ENCODE results near the gene AFMID.
"Not testable (repeated sequence)": the region's sequence is repeated elsewhere in the genome, so short reads cannot be mapped to it uniquely, and the experiment has no call there.

Gene AFMID

DNA sequence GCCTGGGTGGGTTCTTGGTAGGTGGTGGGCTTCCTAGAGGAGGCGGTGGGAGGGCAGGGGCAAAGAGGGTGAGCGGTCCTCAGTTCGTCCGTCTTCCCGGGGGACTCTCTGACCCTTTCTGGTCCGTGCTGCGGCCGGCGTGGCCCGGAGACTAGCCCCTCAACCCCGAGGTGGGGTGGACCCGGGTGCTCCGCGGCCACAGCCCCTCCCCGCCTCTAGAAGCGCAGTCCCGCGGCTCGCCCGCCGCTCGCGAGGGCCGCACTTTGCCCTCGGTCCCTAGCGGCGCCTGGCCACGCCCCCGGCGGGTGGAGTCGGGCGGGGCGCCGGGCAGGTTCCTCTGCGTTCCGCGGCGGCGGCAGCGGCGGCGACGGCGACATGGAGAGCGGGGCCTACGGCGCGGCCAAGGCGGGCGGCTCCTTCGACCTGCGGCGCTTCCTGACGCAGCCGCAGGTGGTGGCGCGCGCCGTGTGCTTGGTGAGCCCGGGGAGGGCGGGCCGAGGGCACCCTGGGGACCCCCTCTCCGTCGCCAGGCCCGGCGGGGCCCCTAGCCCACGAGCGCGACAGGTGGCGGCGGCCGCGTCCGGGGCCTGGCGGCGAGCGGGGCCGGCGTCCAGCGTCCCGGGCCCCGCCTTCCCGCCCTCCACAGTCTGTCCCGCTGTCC is 18.8 kb upstream of the AFMID start, which contains the start of gene SYNGR2:
Gene SYNGR2, plus strand, starts transcription at position 340 of the 661 bp plus-strand sequence. Its CDS starts 36 bp downstream, at position 376.
- DNase-seq (ENCODE audit: insufficient read length, low spot score) (peak; percentile 81), FAIRE-seq (no peak)
- TF ChIP-seq POLR2A (IDR thresholded peaks at IDR 0.05; ENCODE audit: low read depth, low read length), result peak; percentile 58

DNA sequence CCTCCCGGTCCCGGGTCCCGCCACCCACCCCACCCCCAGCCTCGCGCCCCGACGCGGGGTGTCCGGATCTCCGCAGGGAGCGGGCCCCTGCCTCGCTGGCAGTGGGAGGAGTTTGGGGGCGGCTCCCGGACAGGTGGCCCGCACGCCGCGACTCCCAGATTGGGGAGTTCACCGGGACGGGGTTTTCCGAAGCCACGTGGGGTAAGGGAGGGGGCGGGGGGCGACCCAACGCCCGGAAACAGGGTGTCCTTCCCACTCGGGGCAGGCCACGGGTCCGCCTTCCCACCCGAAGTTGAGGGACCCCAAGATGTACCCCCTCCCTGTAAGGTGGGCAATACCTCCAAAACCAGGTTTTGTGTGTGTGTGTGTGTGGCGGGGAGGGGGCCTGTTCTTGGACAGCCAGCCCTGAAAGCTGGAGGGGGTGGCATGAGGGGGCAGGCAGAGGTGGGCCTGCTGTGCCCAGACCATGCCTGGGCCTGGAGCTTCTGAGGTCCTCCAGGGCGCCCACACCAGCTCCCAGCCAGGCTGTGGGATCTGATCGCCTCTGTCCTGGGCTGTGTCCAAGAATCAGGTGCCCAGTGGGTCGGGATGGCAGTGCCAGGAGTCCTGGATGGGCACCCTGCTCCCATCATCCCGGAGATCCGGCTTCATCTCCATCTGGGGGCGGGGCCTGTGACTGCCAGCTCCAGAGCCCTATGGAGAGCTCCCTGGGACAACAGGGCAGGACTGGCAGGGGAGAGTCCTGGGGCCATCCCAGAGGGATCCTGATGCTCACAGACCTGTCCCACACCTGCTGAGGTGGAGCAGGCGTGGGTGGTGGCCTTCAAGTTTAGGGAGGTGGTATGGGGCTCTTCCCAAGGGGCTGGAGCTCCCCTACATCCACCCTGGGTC is 18.0 kb upstream of the AFMID start:
- DNase-seq (ENCODE audit: insufficient read length, low spot score) (peak; percentile 91), FAIRE-seq (no peak)
- TF ChIP-seq POLR2A (IDR thresholded peaks at IDR 0.05; ENCODE audit: low read depth, low read length), result no peak

DNA sequence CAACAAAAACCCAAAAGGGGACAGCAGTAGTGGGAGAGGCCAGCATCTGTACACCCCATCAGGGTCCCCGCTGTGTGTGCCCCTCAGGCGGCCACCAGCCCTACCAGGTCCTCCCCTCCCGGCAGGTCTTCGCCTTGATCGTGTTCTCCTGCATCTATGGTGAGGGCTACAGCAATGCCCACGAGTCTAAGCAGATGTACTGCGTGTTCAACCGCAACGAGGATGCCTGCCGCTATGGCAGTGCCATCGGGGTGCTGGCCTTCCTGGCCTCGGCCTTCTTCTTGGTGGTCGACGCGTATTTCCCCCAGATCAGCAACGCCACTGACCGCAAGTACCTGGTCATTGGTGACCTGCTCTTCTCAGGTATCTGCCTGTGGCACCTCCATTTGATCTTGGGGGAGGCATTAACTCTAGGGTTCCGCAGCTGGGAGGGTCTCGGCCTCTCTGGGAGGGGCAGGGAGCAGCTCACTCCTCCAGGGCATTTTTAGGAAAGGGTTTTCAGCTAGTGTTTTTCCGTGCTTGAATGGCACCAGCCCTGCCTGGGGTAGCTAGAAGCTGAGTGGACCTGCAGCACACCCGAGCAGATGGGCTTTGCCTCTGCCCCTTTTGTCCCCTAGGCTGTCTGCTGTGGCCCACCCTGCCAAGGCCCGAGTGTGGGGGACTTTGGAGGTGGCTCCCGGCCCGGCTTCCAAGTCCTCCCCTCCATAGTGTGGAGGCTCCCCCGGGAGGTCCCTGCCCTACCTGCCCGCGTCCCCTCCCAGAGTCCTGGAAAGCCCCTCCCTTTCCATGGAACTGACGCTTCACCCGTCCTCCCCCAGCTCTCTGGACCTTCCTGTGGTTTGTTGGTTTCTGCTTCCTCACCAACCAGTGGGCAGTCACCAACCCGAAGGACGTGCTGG is 16.2 kb upstream of the AFMID start:
- TF ChIP-seq POLR2A (IDR thresholded peaks at IDR 0.05; ENCODE audit: low read depth, low read length), result no peak
- no peak for DNase-seq (ENCODE audit: insufficient read length, low spot score)
- FAIRE-seq, result no peak

DNA sequence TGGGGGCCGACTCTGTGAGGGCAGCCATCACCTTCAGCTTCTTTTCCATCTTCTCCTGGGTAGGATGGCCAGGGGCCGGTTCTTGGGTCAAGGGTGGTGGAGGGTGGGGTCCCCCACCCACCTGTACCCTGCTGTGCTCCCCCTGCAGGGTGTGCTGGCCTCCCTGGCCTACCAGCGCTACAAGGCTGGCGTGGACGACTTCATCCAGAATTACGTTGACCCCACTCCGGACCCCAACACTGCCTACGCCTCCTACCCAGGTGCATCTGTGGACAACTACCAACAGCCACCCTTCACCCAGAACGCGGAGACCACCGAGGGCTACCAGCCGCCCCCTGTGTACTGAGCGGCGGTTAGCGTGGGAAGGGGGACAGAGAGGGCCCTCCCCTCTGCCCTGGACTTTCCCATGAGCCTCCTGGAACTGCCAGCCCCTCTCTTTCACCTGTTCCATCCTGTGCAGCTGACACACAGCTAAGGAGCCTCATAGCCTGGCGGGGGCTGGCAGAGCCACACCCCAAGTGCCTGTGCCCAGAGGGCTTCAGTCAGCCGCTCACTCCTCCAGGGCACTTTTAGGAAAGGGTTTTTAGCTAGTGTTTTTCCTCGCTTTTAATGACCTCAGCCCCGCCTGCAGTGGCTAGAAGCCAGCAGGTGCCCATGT is 15.4 kb upstream of the AFMID start:
- DNase-seq (ENCODE audit: insufficient read length, low spot score); FAIRE-seq: not testable (repeated sequence)

DNA sequence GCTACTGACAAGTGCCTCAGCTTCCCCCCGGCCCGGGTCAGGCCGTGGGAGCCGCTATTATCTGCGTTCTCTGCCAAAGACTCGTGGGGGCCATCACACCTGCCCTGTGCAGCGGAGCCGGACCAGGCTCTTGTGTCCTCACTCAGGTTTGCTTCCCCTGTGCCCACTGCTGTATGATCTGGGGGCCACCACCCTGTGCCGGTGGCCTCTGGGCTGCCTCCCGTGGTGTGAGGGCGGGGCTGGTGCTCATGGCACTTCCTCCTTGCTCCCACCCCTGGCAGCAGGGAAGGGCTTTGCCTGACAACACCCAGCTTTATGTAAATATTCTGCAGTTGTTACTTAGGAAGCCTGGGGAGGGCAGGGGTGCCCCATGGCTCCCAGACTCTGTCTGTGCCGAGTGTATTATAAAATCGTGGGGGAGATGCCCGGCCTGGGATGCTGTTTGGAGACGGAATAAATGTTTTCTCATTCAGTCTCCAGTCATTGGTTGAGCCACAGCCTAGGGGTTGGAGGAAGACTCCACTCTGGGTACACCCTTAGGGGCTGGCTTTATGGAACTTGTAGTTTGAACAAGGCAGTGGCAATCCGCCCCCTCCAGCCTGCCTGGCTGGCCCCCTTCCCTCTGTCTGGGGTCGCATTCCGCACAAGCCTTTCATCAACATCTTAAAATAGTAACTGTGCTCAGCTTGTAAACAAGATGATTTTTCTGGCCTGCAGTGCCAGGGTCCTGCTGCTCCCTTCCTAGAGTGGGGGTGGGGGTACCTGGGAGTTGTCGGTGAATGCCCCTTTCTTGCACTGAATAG is 14.7 kb upstream of the AFMID start:
- TF ChIP-seq POLR2A (IDR thresholded peaks at IDR 0.05; ENCODE audit: low read depth, low read length), result no peak
- FAIRE-seq (no peak), DNase-seq (ENCODE audit: insufficient read length, low spot score) (no peak)

DNA sequence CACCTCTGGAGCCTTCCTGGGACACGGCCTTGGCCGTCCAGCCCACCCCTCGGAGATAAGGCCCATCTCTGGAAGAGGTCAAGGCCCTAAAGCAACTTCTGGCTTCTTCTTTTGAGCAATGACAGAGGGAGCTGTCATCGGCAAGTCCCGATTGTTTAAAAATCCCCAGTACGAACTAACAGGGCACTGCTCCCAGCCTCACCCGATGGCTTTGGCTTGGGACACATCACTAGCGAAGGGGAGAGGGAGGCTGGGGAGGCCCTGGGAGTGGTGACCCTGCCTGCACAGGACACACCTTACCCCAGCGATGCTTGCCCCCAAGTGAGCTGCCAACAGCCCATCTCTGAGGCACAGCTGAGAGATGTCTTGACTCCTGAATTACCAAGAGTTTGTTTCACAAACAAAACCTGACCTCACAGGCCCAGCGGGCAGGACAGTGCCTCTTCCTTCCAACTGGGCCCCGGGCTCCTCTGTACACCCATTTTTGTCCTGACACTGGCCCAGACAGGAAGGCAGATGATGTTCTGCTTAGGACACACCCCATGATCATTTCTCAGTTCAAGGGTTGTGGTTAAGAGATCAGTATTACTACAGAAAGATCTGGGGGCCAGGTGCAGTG is 14.0 kb upstream of the AFMID start:
- no peak for TF ChIP-seq POLR2A (IDR thresholded peaks at IDR 0.05; ENCODE audit: low read depth, low read length)
- DNase-seq (ENCODE audit: insufficient read length, low spot score) (no peak), FAIRE-seq (no peak)

DNA sequence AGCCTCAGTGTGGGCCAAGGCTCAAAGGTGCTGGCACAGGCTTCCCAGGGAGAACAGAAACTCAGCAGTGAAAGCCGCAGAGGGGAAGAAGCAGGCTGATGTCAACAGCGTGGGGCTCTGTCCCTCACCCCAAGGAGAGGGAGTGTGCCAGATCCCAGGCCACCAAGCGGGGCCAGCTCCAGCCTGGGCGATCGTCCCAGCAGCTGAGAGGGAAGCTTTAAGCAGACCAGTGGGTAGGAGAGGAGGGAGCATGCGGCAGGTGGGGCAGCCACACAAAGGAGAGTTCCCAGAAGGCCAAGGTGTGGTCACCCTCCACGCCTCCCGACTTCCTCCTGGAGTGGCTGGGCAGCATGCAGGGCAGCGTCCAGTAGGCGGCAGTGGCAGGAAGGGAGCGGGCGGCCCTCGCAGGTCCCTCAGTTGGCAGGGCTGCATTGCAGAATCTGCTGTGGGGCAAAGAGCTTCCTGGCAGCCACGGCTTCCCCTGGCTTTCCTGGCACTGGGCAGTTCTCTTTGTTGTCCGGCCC is 12.8 kb upstream of the AFMID start:
- FAIRE-seq (no peak), DNase-seq (ENCODE audit: insufficient read length, low spot score) (no peak)
- no peak for TF ChIP-seq POLR2A (IDR thresholded peaks at IDR 0.05; ENCODE audit: low read depth, low read length)

DNA sequence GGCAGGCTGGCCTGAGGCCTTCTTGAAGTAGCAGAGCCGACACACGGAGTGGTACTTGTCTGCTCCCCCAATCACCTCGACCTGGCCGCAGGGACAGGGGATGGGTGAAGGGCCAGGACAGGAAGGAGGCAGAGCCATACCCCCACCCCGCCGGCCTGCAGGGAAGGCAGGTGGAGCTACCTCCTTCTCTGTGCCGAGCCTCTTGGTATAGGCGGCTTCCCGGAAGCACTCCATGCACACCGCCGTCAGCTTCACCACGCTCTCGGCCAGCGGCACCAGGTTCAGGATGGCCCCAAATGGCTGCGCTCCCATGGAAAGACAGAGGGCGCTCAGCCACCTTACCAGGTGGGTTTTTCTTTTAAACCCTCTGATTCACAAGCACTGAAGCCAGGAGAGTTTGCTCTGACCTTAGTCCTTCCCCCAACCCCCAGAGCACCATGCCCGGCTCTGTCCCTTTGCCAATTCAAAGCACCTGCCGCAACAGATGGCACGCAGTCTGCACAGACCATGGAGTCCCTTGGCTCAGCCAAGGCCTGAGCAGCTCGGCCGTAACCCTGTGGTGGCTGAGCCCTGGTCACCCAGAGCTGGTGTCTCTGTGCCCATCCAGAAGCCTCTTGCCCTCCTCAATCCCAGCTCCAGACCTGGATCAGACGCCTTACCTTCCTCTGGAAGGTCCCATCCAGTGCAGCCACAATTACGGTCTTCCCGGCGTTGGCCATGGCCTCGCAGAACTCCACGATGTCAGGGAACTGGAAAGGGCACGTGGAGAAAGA is 12.1 kb upstream of the AFMID start:
- FAIRE-seq (no peak), DNase-seq (ENCODE audit: insufficient read length, low spot score) (no peak)
- TF ChIP-seq POLR2A (IDR thresholded peaks at IDR 0.05; ENCODE audit: low read depth, low read length), result no peak

DNA sequence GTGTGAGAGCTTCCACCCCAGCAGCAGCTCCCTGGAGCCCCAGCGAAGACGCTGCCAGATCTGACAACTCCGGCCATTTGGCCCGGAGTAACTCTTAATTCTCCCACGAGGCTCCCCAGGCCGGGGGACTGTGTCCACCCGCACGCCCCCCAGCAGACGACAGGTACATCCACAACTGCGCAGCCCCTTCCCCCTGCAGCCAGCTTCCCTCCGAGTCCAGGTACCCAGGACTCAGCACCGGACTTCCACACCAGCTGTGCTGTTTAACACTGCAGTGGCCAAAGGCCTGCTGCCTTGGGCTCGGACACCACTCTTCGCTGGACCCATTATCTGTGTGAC is 11.6 kb upstream of the AFMID start:
- DNase-seq (ENCODE audit: insufficient read length, low spot score), result no peak
- FAIRE-seq, result no peak

DNA sequence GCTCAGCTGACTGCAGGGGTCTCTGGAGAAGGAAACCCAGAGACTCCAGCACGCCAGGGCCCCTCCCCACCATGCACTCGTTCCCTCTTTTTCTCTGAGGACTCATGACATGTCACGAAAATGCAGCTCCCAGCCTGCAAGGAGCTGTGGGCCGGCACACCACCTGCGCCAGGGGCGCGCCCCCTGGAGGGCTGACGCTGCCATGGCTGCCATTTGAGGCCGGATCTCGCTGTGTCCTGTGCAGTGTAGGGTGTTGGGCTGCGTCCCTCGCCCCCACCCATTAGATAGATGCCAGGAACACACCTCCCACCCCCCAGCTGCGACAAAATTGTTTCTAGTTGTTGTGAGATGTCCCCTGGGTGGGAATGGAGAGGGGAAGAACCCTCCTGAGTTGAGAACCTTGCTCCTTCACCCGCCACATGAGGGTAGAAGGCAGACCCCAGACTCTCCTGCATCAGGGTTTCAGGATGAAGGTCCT is 10.6 kb upstream of the AFMID start:
- TF ChIP-seq POLR2A (IDR thresholded peaks at IDR 0.05; ENCODE audit: low read depth, low read length), result no peak
- FAIRE-seq (no peak), DNase-seq (ENCODE audit: insufficient read length, low spot score) (no peak)

More for the DNA sequence above, 11.6 kb upstream of the AFMID start:
- TF ChIP-seq POLR2A (IDR thresholded peaks at IDR 0.05; ENCODE audit: low read depth, low read length), result no peak

DNA sequence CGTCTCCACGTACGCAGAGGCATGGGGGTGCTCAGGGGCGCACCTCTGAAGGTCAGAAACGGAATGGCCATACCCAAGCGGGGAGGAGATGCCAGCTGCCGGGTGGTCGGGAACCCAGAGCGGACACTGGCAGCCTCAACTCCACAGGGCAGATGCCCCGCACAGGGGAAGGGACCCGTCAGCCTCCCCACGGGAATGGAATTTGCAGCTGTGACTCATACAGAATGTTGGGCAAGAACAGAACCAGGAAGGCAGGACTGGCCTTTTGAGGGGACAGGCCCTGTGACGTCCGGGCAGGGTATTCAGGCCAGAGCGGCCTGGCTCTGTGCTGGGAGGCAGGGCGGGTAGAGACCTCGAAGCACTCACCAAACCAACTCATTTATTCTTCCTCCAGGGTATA is 7.8 kb upstream of the AFMID start:
- no peak for TF ChIP-seq POLR2A (IDR thresholded peaks at IDR 0.05; ENCODE audit: low read depth, low read length)
- DNase-seq (ENCODE audit: insufficient read length, low spot score) (no peak), FAIRE-seq (no peak)
